B cell (primary cell): ENCODE data around the gene PRSS8. TPM values are rescaled to one million over a fixed set of nuclear protein-coding genes. Genes with fewer than 3 reads are reported as not detected.

ENCODE experiments used
- ATAC-seq: fragments of 200-7000 bp; cut with Tn5 transposase; one replicate; pipeline ENCODE4 v1.10.0; 2021; ENCODE audit warnings: low read depth, mild to moderate bottlenecking, moderate number of reproducible peaks, moderate library complexity
- CTCF ChIA-PET: fragments of 350-600 bp; sonication (Branson Sonifier 250); formaldehyde crosslinking; loops from one replicate; lab custom pipeline; 2021; ENCODE audit warnings: antibody characterized with exemption, inconsistent platforms; lab: Charles Lee
- POLR2A ChIA-PET: fragments of 350-600 bp; sonication (Branson Sonifier 250); formaldehyde crosslinking; loops from one replicate; lab custom pipeline; 2021; ENCODE audit warnings: antibody characterized with exemption; lab: Charles Lee
- DNase-seq: peaks from one replicate; pipeline ENCODE4 v3.0.0; 2013
- H2AFZ ChIP-seq: 2 replicates; pipeline ENCODE4 v1.6.1; 2012; ENCODE audit warnings: mild to moderate bottlenecking, low read depth, low read length; ENCODE audit not compliant: insufficient read depth, poor library complexity, severe bottlenecking
- H3K27ac ChIP-seq, 2 donors: 1 replicate in 1 of 2; 2 replicates in 1 of 2; pipeline ENCODE4 v1.5.1; 2012 to 2013; ENCODE audit warnings: low read length in 2 of 2, mild to moderate bottlenecking in 2 of 2, moderate library complexity in 1 of 2
- H3K27me3 ChIP-seq, 4 experiments: fragments of 200-600 bp in 1 of 4; sonication (generic) in 1 of 4; replicated peaks in 1 of 4; 1 replicate in 2 of 4; 2 replicates in 2 of 4; pipeline versions ENCODE4 v1.6.1 to v1.7.0; 2013 to 2016; ENCODE audit warnings: low read length in 3 of 4, mild to moderate bottlenecking in 2 of 4, mixed read lengths in 1 of 4, moderate library complexity in 1 of 4; ENCODE audit not compliant: insufficient read depth in 4 of 4, control insufficient read depth in 3 of 4; ENCODE audit errors: control extremely low read depth in 1 of 4
- H3K36me3 ChIP-seq, 2 experiments: replicated peaks in 1 of 2; 1 replicate in 1 of 2; 2 replicates in 1 of 2; pipeline versions ENCODE4 v1.6.1 to v1.7.1; 2013; ENCODE audit warnings: low read length in 1 of 2; ENCODE audit not compliant: insufficient read depth in 2 of 2, control insufficient read depth in 1 of 2; ENCODE audit errors: control extremely low read depth in 1 of 2, extremely low read depth in 1 of 2
- H3K4me1 ChIP-seq, 2 donors: fragments of 200-600 bp in 1 of 2; sonication (generic) in 1 of 2; 1 replicate in 1 of 2; 2 replicates in 1 of 2; pipeline versions ENCODE4 v1.5.1 to v1.6.1; 2013 to 2017; ENCODE audit warnings: low read length in 2 of 2; ENCODE audit not compliant: control insufficient read depth in 2 of 2, insufficient read depth in 2 of 2
- H3K4me2 ChIP-seq: replicated peaks from 2 replicates; pipeline ENCODE3; 2012; ENCODE audit warnings: mild to moderate bottlenecking, low read depth, low read length; ENCODE audit not compliant: poor library complexity, severe bottlenecking
- H3K4me3 ChIP-seq, 5 experiments: fragments of 200-600 bp in 1 of 5; sonication (generic) in 1 of 5; 1 replicate in 3 of 5; 2 replicates in 2 of 5; pipeline versions ENCODE4 v1.5.1 to v1.7.0; 2011 to 2016; ENCODE audit warnings: low read length in 4 of 5, mild to moderate bottlenecking in 4 of 5, low read depth in 2 of 5, control low read depth in 1 of 5, moderate library complexity in 1 of 5; ENCODE audit not compliant: insufficient read depth in 1 of 5; ENCODE audit errors: control extremely low read depth in 1 of 5, extremely low read depth in 1 of 5
- H3K79me2 ChIP-seq: fragments of 200-600 bp; sonication (generic); one replicate; pipeline ENCODE4 v1.6.0; 2016; ENCODE audit warnings: low read length; ENCODE audit not compliant: control insufficient read depth, insufficient read depth
- H3K9ac ChIP-seq: fragments of 200-600 bp; sonication (generic); 2 replicates; pipeline ENCODE4 v1.6.1; 2017; ENCODE audit warnings: mild to moderate bottlenecking, low read length, moderate library complexity
- H3K9me3 ChIP-seq, 3 donors: one replicate each; pipeline versions ENCODE4 v1.6.1 to v1.7.1; 2013; ENCODE audit warnings: low read length in 2 of 3; ENCODE audit not compliant: control insufficient read depth in 2 of 3, insufficient read depth in 1 of 3; ENCODE audit errors: control extremely low read depth in 1 of 3
- H4K20me1 ChIP-seq: 2 replicates; pipeline ENCODE4 v1.6.0; 2012; ENCODE audit warnings: mild to moderate bottlenecking, low read length; ENCODE audit not compliant: insufficient read depth, control insufficient read depth, poor library complexity, severe bottlenecking
- H3K27ac Mint-ChIP-seq: one replicate; pipeline ENCODE4 v1.8.0; 2021; ENCODE audit warnings: mixed read lengths
- H3K27me3 Mint-ChIP-seq: one replicate; pipeline ENCODE4 v1.8.0; 2021; ENCODE audit warnings: mixed read lengths
- H3K4me1 Mint-ChIP-seq: one replicate; pipeline ENCODE4 v1.8.0; 2021; ENCODE audit warnings: mixed read lengths
- H3K4me3 Mint-ChIP-seq: one replicate; pipeline ENCODE4 v1.8.0; 2021; ENCODE audit warnings: mixed read lengths
- H3K9me3 Mint-ChIP-seq: one replicate; pipeline ENCODE4 v1.8.0; 2022; ENCODE audit warnings: mixed read lengths; ENCODE audit not compliant: insufficient read depth
- EZH2 ChIP-seq: IDR thresholded peaks from 2 replicates; pipeline ENCODE4 v1.6.1; 2012; ENCODE audit warnings: borderline replicate concordance, low read depth, mild to moderate bottlenecking, moderate library complexity, low read length; ENCODE audit not compliant: insufficient read depth, poor library complexity, severe bottlenecking
- WGBS: methylation state at CpG from one replicate; pipeline ENCODE4 v1.1.5; 2013; ENCODE audit warnings: missing lambda C conversion rate; ENCODE audit not compliant: insufficient coverage; 5-methylcytosine and 5-hydroxymethylcytosine counted together
- intact Hi-C: fragments of 100-400 bp; cut with micrococcal nuclease; formaldehyde crosslinking; loops from one replicate; pipeline ENCODE4 v1.10.0; 2022
- polyA plus RNA-seq: library from polyadenylated mRNA; depleted of rRNA; stranded (reverse); fragments of >200 nt; gene quantifications from 2 replicates; pipeline ENCODE4 v1.2.3, GENCODE V29; 2012
- small RNA-seq: library from RNA; depleted of rRNA; stranded (forward); fragments of <200 nt; gene quantifications from one replicate; pipeline ENCODE3, GENCODE V24; 2012; ENCODE audit warnings: low replicate concordance, low read depth; ENCODE audit not compliant: insufficient read length
- total RNA-seq, 2 donors: library from RNA; stranded (reverse); fragments of 120-200 nt in 1 of 2; gene quantifications; 1 replicate in 1 of 2; 2 replicates in 1 of 2; pipeline versions ENCODE4 v1.2.3 to v1.2.4, GENCODE V29; 2013 to 2022
- TF ChIP-seq, protein P1 (sequence below): fragments of 200-600 bp; IDR thresholded peaks from one replicate; pipeline ENCODE4 v1.8.0; 2022; ENCODE audit warnings: antibody characterized with exemption, mild to moderate bottlenecking

The PRSS8 gene
- total and polyA plus RNA-seq, 2 donors (not counting 1 experiment from before 2014, with no cell fraction given) = not detected

DNA sequence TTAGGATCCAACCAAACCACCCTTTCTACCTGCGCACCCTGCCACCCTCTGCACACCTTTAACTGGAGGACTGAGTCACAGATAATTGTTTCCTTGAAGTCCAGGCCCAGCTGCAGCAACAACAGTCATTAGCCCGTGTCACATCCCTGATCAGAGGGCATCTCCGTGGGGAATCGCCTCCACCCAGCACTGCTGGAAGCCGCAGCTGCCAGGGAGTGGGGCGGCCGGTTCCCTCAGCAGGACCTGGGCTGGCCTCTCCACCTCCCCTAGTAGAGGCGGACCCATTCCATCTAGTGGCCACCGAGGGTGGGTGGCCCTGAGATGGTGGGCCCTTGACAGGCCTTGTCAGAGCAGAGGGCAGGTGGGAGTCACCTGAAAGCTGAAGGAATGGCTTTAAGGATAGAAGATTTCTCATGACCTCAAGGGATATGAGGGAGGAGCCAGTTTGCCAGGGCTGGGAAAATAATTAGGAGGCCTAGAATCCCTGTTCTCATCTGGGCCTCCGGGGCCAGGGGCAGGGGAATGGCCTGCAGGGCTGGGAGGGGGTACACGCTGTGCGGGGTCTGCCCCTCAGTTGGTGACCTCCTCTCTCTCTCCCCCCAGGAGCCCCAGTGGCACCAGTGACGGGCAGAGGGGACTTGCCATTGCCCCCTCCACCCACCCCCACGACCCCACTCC is 53.0 kb downstream of the PRSS8 start:
- POLR2A ChIA-PET = no interaction called here
- Mint-ChIP-seq H3K27ac (no peak overlapping the region), H3K4me1 (peaks cover 14% of the 10 kb centered on the region)

More for the DNA sequence above, 53.0 kb downstream of the PRSS8 start:
- Histone ChIP-seq H3K9me3 (no peaks in the 10 kb centered on the region), H4K20me1 (peaks cover 69% of the 10 kb centered on the region), H3K9ac (no peak overlapping the region), H2AFZ (no peak overlapping the region), H3K27me3 (no peaks in the 10 kb centered on the region), H3K27ac (no peak overlapping the region), H3K4me1 (peaks cover 0 to 4% of the 10 kb centered on the region in 2 donors), H3K36me3 (peaks cover 0 to 54% of the 10 kb centered on the region in 2 experiments), H3K4me3 (no peak overlapping the region), H3K4me2 (no peak overlapping the region), H3K79me2 (peaks cover 60% of the 10 kb centered on the region)
- Mint-ChIP-seq H3K4me3 (no peak overlapping the region), H3K9me3 (no peaks in the 10 kb centered on the region), H3K27me3 (no peaks in the 10 kb centered on the region)
- DNase-seq = no peak
- no peak for ATAC-seq
- WGBS = 96% methylated on average over 11 of the region's 14 CpGs
- intact Hi-C loops = no loop called here
- CTCF ChIA-PET = no interaction called here
- TF ChIP-seq EZH2 = no peak
- TF ChIP-seq, protein P1, sequence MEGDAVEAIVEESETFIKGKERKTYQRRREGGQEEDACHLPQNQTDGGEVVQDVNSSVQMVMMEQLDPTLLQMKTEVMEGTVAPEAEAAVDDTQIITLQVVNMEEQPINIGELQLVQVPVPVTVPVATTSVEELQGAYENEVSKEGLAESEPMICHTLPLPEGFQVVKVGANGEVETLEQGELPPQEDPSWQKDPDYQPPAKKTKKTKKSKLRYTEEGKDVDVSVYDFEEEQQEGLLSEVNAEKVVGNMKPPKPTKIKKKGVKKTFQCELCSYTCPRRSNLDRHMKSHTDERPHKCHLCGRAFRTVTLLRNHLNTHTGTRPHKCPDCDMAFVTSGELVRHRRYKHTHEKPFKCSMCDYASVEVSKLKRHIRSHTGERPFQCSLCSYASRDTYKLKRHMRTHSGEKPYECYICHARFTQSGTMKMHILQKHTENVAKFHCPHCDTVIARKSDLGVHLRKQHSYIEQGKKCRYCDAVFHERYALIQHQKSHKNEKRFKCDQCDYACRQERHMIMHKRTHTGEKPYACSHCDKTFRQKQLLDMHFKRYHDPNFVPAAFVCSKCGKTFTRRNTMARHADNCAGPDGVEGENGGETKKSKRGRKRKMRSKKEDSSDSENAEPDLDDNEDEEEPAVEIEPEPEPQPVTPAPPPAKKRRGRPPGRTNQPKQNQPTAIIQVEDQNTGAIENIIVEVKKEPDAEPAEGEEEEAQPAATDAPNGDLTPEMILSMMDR = no peak

Small RNA genes within 50 kb of the gene (small RNA-seq; reads per million reads assigned to genes)
- gene AC009088.4 (not detected), gene NDUFA3P6 (not detected)

Other genes with a start within 250 kb of the PRSS8 start
- 30.5 and 31.6 TPM in 2 replicates for gene BCL7C, start 241.7 kb downstream of the PRSS8 start, total RNA-seq
- 14.9 and 17.1 TPM in 2 replicates for gene BCL7C, start 241.7 kb downstream of the PRSS8 start, polyA plus RNA-seq
- gene CTF1, start 239.1 kb downstream of the PRSS8 start, total RNA-seq = 0.81 and 1.0 TPM in 2 replicates
- 0.78 and 0.99 TPM in 2 replicates for gene CTF1, start 239.1 kb downstream of the PRSS8 start, polyA plus RNA-seq
- gene FBXL19, start 212.2 kb downstream of the PRSS8 start, total RNA-seq = 25.0 and 29.5 TPM in 2 replicates
- gene FBXL19, start 212.2 kb downstream of the PRSS8 start, polyA plus RNA-seq = 9.0 and 12.9 TPM in 2 replicates
- 51.8 and 55.8 TPM in 2 replicates for gene ORAI3, start 186.7 kb downstream of the PRSS8 start, total RNA-seq
- 24.2 and 32.2 TPM in 2 replicates for gene ORAI3, start 186.7 kb downstream of the PRSS8 start, polyA plus RNA-seq
- gene SETD1A, start 178.0 kb downstream of the PRSS8 start, total RNA-seq = 37.2 and 39.5 TPM in 2 replicates
- gene SETD1A, start 178.0 kb downstream of the PRSS8 start, polyA plus RNA-seq = 11.5 and 12.4 TPM in 2 replicates
- gene HSD3B7, start 150.5 kb downstream of the PRSS8 start, total RNA-seq = 1.0 and 1.2 TPM in 2 replicates
- gene HSD3B7, start 150.5 kb downstream of the PRSS8 start, polyA plus RNA-seq = 0.65 and 0.89 TPM in 2 replicates
- 2.2 and 2.7 TPM in 2 replicates for gene STX1B, start 125.1 kb downstream of the PRSS8 start, total RNA-seq
- gene STX1B, start 125.1 kb downstream of the PRSS8 start, polyA plus RNA-seq = 1.8 and 2.1 TPM in 2 replicates
- gene STX4, start 102.2 kb downstream of the PRSS8 start, total RNA-seq = 111 and 120 TPM in 2 replicates
- 133 and 159 TPM in 2 replicates for gene STX4, start 102.2 kb downstream of the PRSS8 start, polyA plus RNA-seq
- 11.1 and 12.0 TPM in 2 replicates for gene ZNF668, start 61.5 kb downstream of the PRSS8 start, total RNA-seq
- gene ZNF668, start 61.5 kb downstream of the PRSS8 start, polyA plus RNA-seq = 5.1 and 5.8 TPM in 2 replicates
- gene ZNF646, start 61.3 kb downstream of the PRSS8 start, total RNA-seq = 45.9 and 51.7 TPM in 2 replicates
- 9.2 and 14.7 TPM in 2 replicates for gene ZNF646, start 61.3 kb downstream of the PRSS8 start, polyA plus RNA-seq
- 10.7 and 10.8 TPM in 2 replicates for gene PRSS53, start 46.8 kb downstream of the PRSS8 start, total RNA-seq
- 10.1 and 11.6 TPM in 2 replicates for gene PRSS53, start 46.8 kb downstream of the PRSS8 start, polyA plus RNA-seq
- 36.8 and 45.7 TPM in 2 replicates for gene VKORC1, start 40.9 kb downstream of the PRSS8 start, total RNA-seq
- 22.3 and 31.8 TPM in 2 replicates for gene VKORC1, start 40.9 kb downstream of the PRSS8 start, polyA plus RNA-seq
- gene BCKDK, start 27.3 kb downstream of the PRSS8 start, total RNA-seq = 24.7 and 29.7 TPM in 2 replicates
- gene BCKDK, start 27.3 kb downstream of the PRSS8 start, polyA plus RNA-seq = 20.0 and 27.6 TPM in 2 replicates
- 100.0 and 102 TPM in 2 replicates for gene KAT8, start 18.1 kb downstream of the PRSS8 start, total RNA-seq
- 102 TPM in 2 replicates for gene KAT8, start 18.1 kb downstream of the PRSS8 start, polyA plus RNA-seq
- gene PRSS36, start 14.3 kb upstream of the PRSS8 start, total RNA-seq = 1.6 TPM in 1 of 2 replicates, not detected in the other
- gene PRSS36, start 14.3 kb upstream of the PRSS8 start, polyA plus RNA-seq = 0.20 and 1.0 TPM in 2 replicates
- gene FUS, start 44.4 kb upstream of the PRSS8 start, total RNA-seq = 585 and 597 TPM in 2 replicates
- 181 and 386 TPM in 2 replicates for gene FUS, start 44.4 kb upstream of the PRSS8 start, polyA plus RNA-seq
- 31.8 and 35.7 TPM in 2 replicates for gene PYCARD, start 67.0 kb upstream of the PRSS8 start, total RNA-seq
- gene PYCARD, start 67.0 kb upstream of the PRSS8 start, polyA plus RNA-seq = 36.3 and 72.0 TPM in 2 replicates
- 0.02 and 0.05 TPM in 2 replicates for gene TRIM72, start 78.4 kb upstream of the PRSS8 start, total RNA-seq
- 0.03 and 0.09 TPM in 2 replicates for gene TRIM72, start 78.4 kb upstream of the PRSS8 start, polyA plus RNA-seq
- gene PYDC1, start 81.4 kb upstream of the PRSS8 start, total RNA-seq = not detected in 2 replicates
- not detected in 2 replicates for gene PYDC1, start 81.4 kb upstream of the PRSS8 start, polyA plus RNA-seq
- gene ITGAM, start 124.2 kb upstream of the PRSS8 start, total RNA-seq = 28.4 and 34.3 TPM in 2 replicates
- gene ITGAM, start 124.2 kb upstream of the PRSS8 start, polyA plus RNA-seq = 32.9 and 66.3 TPM in 2 replicates
- gene ITGAX, start 219.4 kb upstream of the PRSS8 start, total RNA-seq = 48.0 and 51.7 TPM in 2 replicates
- 39.2 and 78.8 TPM in 2 replicates for gene ITGAX, start 219.4 kb upstream of the PRSS8 start, polyA plus RNA-seq